Stimulated activated naive CD4-positive, alpha-beta T cell treated with Interleukin-2 at 50 U/mL for 16 hours (primary cell): ENCODE results near the gene CCT2.

Experiments
- DNase-seq: peaks from one replicate; lab custom pipeline; 2025; lab: John Stamatoyannopoulos, UW

Gene CCT2

DNA sequence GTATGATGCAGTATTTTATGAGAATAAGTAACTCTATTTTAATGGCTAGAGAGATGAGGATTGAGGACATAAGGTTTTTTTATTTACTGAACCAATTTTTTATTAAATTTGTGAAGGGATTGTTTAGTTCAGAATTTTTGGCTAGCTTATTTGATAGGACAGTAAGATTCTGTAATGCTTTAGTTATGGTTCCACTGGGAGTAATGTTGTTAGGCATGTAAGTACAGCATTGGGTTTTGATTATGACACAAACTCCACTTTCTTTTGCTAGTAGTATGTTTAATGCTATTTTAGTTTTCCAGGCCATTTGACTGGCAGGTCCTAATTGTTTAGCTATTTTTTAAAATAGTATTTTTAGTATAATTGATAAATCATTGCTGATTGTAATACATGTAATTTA is 59.3 kb downstream of the CCT2 start:
- no peak for DNase-seq

DNA sequence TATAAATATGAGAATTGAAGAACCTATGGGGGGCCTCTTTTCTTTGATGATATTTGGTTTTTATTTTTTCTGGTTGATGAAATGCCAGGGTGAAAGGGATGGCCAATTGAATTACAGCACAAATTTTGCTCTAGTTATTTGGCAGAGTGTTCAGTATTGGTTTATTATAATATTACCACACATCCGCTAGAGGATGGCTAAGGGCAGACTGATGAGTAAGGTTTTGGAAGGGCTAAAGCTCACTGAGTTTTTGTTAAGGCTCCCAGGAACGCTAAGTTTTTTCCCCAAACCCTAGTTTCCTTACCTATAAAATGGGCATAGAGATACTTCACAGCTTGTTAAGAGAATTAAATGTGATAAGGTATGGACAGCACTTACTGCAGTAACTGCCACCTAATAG is 59.8 kb downstream of the CCT2 start:
- no peak for DNase-seq

DNA sequence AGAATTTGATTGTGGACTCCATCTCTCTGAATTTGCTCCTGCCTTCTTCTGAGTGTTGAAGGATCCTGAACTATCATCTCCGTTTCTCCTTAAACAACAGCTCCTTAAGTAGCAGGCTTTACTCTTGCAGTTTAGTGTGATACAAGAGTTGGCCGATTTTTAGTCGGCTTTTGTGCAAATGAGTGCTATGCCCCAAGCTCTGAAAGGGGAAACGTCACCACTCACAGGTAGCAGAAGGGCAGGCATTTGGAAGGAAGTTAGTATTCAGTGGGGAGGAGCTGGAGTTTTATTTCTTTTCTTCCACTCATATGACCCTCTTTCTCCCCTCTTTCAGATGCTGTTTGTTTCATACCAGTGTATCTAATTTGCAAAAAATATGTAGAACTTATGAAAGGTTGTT is 61.9 kb downstream of the CCT2 start:
- DNase-seq: no peak

DNA sequence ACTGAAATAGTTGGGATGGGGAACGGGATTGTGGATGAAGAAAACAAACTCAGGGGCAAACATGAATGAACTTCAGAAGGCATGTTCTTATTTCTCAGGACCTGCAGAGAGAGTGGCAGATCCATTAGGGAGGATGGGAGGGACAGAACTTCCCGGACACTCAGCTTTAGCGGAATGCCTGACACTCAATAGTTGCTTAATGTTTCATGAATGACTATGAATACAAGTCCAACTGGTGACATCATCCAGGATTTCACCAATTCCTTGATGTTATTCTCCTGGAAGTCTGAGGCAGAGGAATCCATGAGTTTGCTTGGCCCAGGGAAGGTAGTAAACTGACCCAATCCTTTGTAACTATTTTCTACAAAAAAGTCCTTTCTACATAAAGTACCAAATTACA is 63.2 kb downstream of the CCT2 start:
- no peak for DNase-seq

DNA sequence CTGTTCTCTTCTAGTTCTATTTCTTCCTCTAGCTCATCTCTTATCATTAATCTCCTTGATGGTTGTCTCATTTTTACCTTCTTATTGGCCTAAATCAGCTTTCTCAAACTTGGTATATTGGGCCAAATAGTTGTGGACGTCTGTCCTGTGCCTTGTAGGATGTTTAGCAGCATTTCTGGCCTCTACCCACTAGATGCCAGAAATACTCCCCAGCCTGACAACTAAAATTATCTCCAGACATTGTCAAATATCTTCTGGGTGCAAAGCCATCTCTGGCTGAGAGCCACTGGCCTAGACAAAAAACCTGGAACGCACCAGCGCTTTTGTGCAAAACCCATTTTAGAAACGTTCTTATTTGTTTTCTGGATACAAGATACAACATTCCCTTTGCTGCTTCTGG is 64.3 kb downstream of the CCT2 start:
- DNase-seq: no peak
